B cell (primary cell): ENCODE measurements around the gene OGDH. TPM values are rescaled to one million over a fixed set of nuclear protein-coding genes. Genes with fewer than 3 reads are reported as not detected.

ENCODE experiments used
- ATAC-seq: fragments of 200-7000 bp; cut with Tn5 transposase; one replicate; pipeline ENCODE4 v1.10.0; 2021; ENCODE audit warnings: low read depth, mild to moderate bottlenecking, moderate number of reproducible peaks, moderate library complexity
- CTCF ChIA-PET: fragments of 350-600 bp; sonication (Branson Sonifier 250); formaldehyde crosslinking; loops from one replicate; lab custom pipeline; 2021; ENCODE audit warnings: antibody characterized with exemption, inconsistent platforms; lab: Charles Lee
- POLR2A ChIA-PET: fragments of 350-600 bp; sonication (Branson Sonifier 250); formaldehyde crosslinking; loops from one replicate; lab custom pipeline; 2021; ENCODE audit warnings: antibody characterized with exemption; lab: Charles Lee
- DNase-seq: peaks from one replicate; pipeline ENCODE4 v3.0.0; 2013
- H2AFZ ChIP-seq: 2 replicates; pipeline ENCODE4 v1.6.1; 2012; ENCODE audit warnings: mild to moderate bottlenecking, low read depth, low read length; ENCODE audit not compliant: insufficient read depth, poor library complexity, severe bottlenecking
- H3K27ac ChIP-seq, 2 donors: 1 replicate in 1 of 2; 2 replicates in 1 of 2; pipeline ENCODE4 v1.5.1; 2012 to 2013; ENCODE audit warnings: low read length in 2 of 2, mild to moderate bottlenecking in 2 of 2, moderate library complexity in 1 of 2
- H3K27me3 ChIP-seq, 4 experiments: fragments of 200-600 bp in 1 of 4; sonication (generic) in 1 of 4; replicated peaks in 1 of 4; 1 replicate in 2 of 4; 2 replicates in 2 of 4; pipeline versions ENCODE4 v1.6.1 to v1.7.0; 2013 to 2016; ENCODE audit warnings: low read length in 3 of 4, mild to moderate bottlenecking in 2 of 4, mixed read lengths in 1 of 4, moderate library complexity in 1 of 4; ENCODE audit not compliant: insufficient read depth in 4 of 4, control insufficient read depth in 3 of 4; ENCODE audit errors: control extremely low read depth in 1 of 4
- H3K36me3 ChIP-seq, 2 experiments: replicated peaks in 1 of 2; 1 replicate in 1 of 2; 2 replicates in 1 of 2; pipeline versions ENCODE4 v1.6.1 to v1.7.1; 2013; ENCODE audit warnings: low read length in 1 of 2; ENCODE audit not compliant: insufficient read depth in 2 of 2, control insufficient read depth in 1 of 2; ENCODE audit errors: control extremely low read depth in 1 of 2, extremely low read depth in 1 of 2
- H3K4me1 ChIP-seq, 2 donors: fragments of 200-600 bp in 1 of 2; sonication (generic) in 1 of 2; 1 replicate in 1 of 2; 2 replicates in 1 of 2; pipeline versions ENCODE4 v1.5.1 to v1.6.1; 2013 to 2017; ENCODE audit warnings: low read length in 2 of 2; ENCODE audit not compliant: control insufficient read depth in 2 of 2, insufficient read depth in 2 of 2
- H3K4me2 ChIP-seq: replicated peaks from 2 replicates; pipeline ENCODE3; 2012; ENCODE audit warnings: mild to moderate bottlenecking, low read depth, low read length; ENCODE audit not compliant: poor library complexity, severe bottlenecking
- H3K4me3 ChIP-seq, 5 experiments: fragments of 200-600 bp in 1 of 5; sonication (generic) in 1 of 5; 1 replicate in 3 of 5; 2 replicates in 2 of 5; pipeline versions ENCODE4 v1.5.1 to v1.7.0; 2011 to 2016; ENCODE audit warnings: low read length in 4 of 5, mild to moderate bottlenecking in 4 of 5, low read depth in 2 of 5, control low read depth in 1 of 5, moderate library complexity in 1 of 5; ENCODE audit not compliant: insufficient read depth in 1 of 5; ENCODE audit errors: control extremely low read depth in 1 of 5, extremely low read depth in 1 of 5
- H3K79me2 ChIP-seq: fragments of 200-600 bp; sonication (generic); one replicate; pipeline ENCODE4 v1.6.0; 2016; ENCODE audit warnings: low read length; ENCODE audit not compliant: control insufficient read depth, insufficient read depth
- H3K9ac ChIP-seq: fragments of 200-600 bp; sonication (generic); 2 replicates; pipeline ENCODE4 v1.6.1; 2017; ENCODE audit warnings: mild to moderate bottlenecking, low read length, moderate library complexity
- H3K9me3 ChIP-seq, 3 donors: one replicate each; pipeline versions ENCODE4 v1.6.1 to v1.7.1; 2013; ENCODE audit warnings: low read length in 2 of 3; ENCODE audit not compliant: control insufficient read depth in 2 of 3, insufficient read depth in 1 of 3; ENCODE audit errors: control extremely low read depth in 1 of 3
- H4K20me1 ChIP-seq: 2 replicates; pipeline ENCODE4 v1.6.0; 2012; ENCODE audit warnings: mild to moderate bottlenecking, low read length; ENCODE audit not compliant: insufficient read depth, control insufficient read depth, poor library complexity, severe bottlenecking
- H3K27ac Mint-ChIP-seq: one replicate; pipeline ENCODE4 v1.8.0; 2021; ENCODE audit warnings: mixed read lengths
- H3K27me3 Mint-ChIP-seq: one replicate; pipeline ENCODE4 v1.8.0; 2021; ENCODE audit warnings: mixed read lengths
- H3K4me1 Mint-ChIP-seq: one replicate; pipeline ENCODE4 v1.8.0; 2021; ENCODE audit warnings: mixed read lengths
- H3K4me3 Mint-ChIP-seq: one replicate; pipeline ENCODE4 v1.8.0; 2021; ENCODE audit warnings: mixed read lengths
- H3K9me3 Mint-ChIP-seq: one replicate; pipeline ENCODE4 v1.8.0; 2022; ENCODE audit warnings: mixed read lengths; ENCODE audit not compliant: insufficient read depth
- EZH2 ChIP-seq: IDR thresholded peaks from 2 replicates; pipeline ENCODE4 v1.6.1; 2012; ENCODE audit warnings: borderline replicate concordance, low read depth, mild to moderate bottlenecking, moderate library complexity, low read length; ENCODE audit not compliant: insufficient read depth, poor library complexity, severe bottlenecking
- WGBS: methylation state at CpG from one replicate; pipeline ENCODE4 v1.1.5; 2013; ENCODE audit warnings: missing lambda C conversion rate; ENCODE audit not compliant: insufficient coverage; 5-methylcytosine and 5-hydroxymethylcytosine counted together
- intact Hi-C: fragments of 100-400 bp; cut with micrococcal nuclease; formaldehyde crosslinking; loops from one replicate; pipeline ENCODE4 v1.10.0; 2022
- polyA plus RNA-seq: library from polyadenylated mRNA; depleted of rRNA; stranded (reverse); fragments of >200 nt; gene quantifications from 2 replicates; pipeline ENCODE4 v1.2.3, GENCODE V29; 2012
- total RNA-seq, 2 donors: library from RNA; stranded (reverse); fragments of 120-200 nt in 1 of 2; gene quantifications; 1 replicate in 1 of 2; 2 replicates in 1 of 2; pipeline versions ENCODE4 v1.2.3 to v1.2.4, GENCODE V29; 2013 to 2022
- TF ChIP-seq, protein P1 (sequence below): fragments of 200-600 bp; IDR thresholded peaks from one replicate; pipeline ENCODE4 v1.8.0; 2022; ENCODE audit warnings: antibody characterized with exemption, mild to moderate bottlenecking

The OGDH gene
- total and polyA plus RNA-seq, 2 donors (not counting 1 experiment from before 2014, with no cell fraction given), result 42.6 to 80.2 TPM

DNA sequence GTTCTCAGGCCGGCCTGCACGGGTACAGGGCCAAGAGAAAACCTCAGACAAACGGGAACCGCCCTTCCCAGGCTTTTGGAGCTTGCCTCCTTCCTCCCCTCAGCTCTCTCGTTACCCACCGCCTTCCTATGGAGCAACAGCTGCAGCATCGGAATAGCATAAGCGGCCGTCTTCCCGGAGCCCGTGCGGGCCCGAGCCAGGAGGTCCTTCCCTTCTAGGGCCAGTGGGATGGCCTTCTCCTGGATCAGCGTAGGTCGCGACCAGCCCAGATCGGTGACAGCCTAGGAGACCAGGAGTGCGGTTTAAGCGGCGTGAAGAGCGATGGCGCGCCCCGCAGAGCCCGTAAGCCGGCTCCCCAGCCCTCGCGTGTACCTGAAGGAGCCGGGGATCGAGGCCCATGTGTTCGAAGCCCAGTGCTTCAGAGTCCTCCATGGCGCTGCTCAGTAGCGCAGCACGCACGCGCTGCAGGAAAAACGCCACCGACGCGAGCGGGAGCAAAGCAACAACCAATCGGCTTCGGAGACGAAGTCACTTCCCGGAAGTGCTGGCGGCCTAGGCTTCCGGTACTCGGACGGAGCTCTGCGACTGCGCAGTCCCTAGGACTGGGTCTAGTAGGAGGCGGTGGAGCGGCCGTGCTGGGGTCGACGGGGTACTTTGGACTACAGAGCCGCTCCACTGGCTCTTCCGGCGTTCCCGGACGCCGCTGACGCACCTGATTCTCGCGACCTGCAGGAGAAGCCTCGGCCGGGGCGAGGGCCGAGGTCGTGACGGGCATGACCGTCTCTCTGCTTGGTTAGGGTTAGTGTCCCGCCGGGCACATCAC, 32.8 kb upstream of the OGDH start, which contains the start of gene DDX56:
TSS of gene DDX56 (minus strand) at position 445 of the 823 bp plus-strand sequence. CDS start at position 432, 13 bp downstream.
- no peak for TF ChIP-seq EZH2
- TF ChIP-seq, protein P1, sequence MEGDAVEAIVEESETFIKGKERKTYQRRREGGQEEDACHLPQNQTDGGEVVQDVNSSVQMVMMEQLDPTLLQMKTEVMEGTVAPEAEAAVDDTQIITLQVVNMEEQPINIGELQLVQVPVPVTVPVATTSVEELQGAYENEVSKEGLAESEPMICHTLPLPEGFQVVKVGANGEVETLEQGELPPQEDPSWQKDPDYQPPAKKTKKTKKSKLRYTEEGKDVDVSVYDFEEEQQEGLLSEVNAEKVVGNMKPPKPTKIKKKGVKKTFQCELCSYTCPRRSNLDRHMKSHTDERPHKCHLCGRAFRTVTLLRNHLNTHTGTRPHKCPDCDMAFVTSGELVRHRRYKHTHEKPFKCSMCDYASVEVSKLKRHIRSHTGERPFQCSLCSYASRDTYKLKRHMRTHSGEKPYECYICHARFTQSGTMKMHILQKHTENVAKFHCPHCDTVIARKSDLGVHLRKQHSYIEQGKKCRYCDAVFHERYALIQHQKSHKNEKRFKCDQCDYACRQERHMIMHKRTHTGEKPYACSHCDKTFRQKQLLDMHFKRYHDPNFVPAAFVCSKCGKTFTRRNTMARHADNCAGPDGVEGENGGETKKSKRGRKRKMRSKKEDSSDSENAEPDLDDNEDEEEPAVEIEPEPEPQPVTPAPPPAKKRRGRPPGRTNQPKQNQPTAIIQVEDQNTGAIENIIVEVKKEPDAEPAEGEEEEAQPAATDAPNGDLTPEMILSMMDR, result no peak
- ATAC-seq (peak; percentile 97), DNase-seq (peak; percentile 94)
- Histone ChIP-seq H2AFZ (peak within 1 kb of the TSS; percentile 96), H3K27me3 (no peaks in the 10 kb centered on the region), H3K4me3 (peak within 1 kb of the TSS; percentile 60 to 94 (median 84)), H3K79me2 (peaks cover 64% of the 10 kb centered on the region), H3K36me3 (peaks cover 2 to 59% of the 10 kb centered on the region in 2 experiments), H4K20me1 (peaks cover 19% of the 10 kb centered on the region), H3K27ac (peak within 1 kb of the TSS; percentile 84 to 93), H3K4me1 (peaks cover 23 to 29% of the 10 kb centered on the region in 2 donors), H3K9me3 (peaks cover 0 to 3% (median 0%) of the 10 kb centered on the region in 3 donors), H3K4me2 (peak within 1 kb of the TSS; percentile 99), H3K9ac (peak within 1 kb of the TSS; percentile 95)
- no peaks in the 10 kb centered on the region for H3K9me3 Mint-ChIP-seq
- H3K27me3 Mint-ChIP-seq, result no peaks in the 10 kb centered on the region
- ChIA-PET POLR2A (interaction anchor here (0.6 to 2.5 kb wide), 11 partner anchors 8 to 881 kb away, joined by 3 to 11 read pairs (median 4); partner anchors contain the start of genes H2AZ2, NUDCD3 and TMED4), CTCF (interaction anchor here (0.7 to 3.1 kb wide), 8 partner anchors 9 to 614 kb away, joined by 3 to 17 read pairs (median 4); partner anchors contain the start of genes H2AZ2 and PURB)
- peaks cover 38% of the 10 kb centered on the region for H3K4me1 Mint-ChIP-seq
- intact Hi-C loops, result loop anchor here (1.0 to 2.0 kb wide), 5 partner anchors 9 to 537 kb away; partner anchors contain the start of genes NUDCD3, OGDH, TBRG4 and TMED4
- peak within 1 kb of the TSS; percentile 98 for H3K4me3 Mint-ChIP-seq
- H3K27ac Mint-ChIP-seq, result peak within 1 kb of the TSS; percentile 97
- under 1% methylated on average over 74 of the region's 74 CpGs for WGBS
